Neural progenitor cell (in vitro differentiated cells): ENCODE data around the gene METTL6. TPM values are rescaled to one million over a fixed set of nuclear protein-coding genes. Genes with fewer than 3 reads are reported as not detected.
A peak's percentile ranks its signal among the peaks of the same experiment; 100 is the strongest.
"Not testable (repeated sequence)": the region's sequence is repeated elsewhere in the genome, so short reads cannot be mapped to it uniquely, and the experiment has no call there.

Experiments used
- DNase-seq: peaks from one replicate; pipeline ENCODE4 v3.0.0-alpha.2; 2016; ENCODE audit warnings: low spot score
- H2AFZ ChIP-seq: fragments of 200-600 bp; sonication (generic); replicated peaks from 2 replicates; pipeline ENCODE4 v1.6.1; 2016; ENCODE audit warnings: antibody characterized with exemption
- H3F3A ChIP-seq: fragments of 200-600 bp; sonication (generic); 2 replicates; pipeline ENCODE4 v1.6.1; 2016; ENCODE audit warnings: antibody characterized with exemption, low read depth
- H3K27ac ChIP-seq: fragments of 200-600 bp; sonication (generic); 2 replicates; pipeline ENCODE4 v1.5.1; 2016; ENCODE audit warnings: mild to moderate bottlenecking
- H3K27me3 ChIP-seq: fragments of 200-600 bp; sonication (generic); 2 replicates; pipeline ENCODE4 v1.6.1; 2016; ENCODE audit warnings: mild to moderate bottlenecking, moderate library complexity
- H3K36me3 ChIP-seq: fragments of 200-600 bp; sonication (generic); 2 replicates; pipeline ENCODE4 v1.5.1; 2016
- H3K4me1 ChIP-seq: fragments of 200-600 bp; sonication (generic); 2 replicates; pipeline ENCODE4 v1.6.1; 2016; ENCODE audit warnings: mixed run types
- H3K4me2 ChIP-seq: fragments of 200-600 bp; sonication (generic); 2 replicates; pipeline ENCODE4 v1.6.1; 2016
- H3K4me3 ChIP-seq: fragments of 200-600 bp; sonication (generic); 2 replicates; pipeline ENCODE4 v1.5.1; 2016
- H3K79me2 ChIP-seq: fragments of 200-600 bp; sonication (generic); 2 replicates; pipeline ENCODE4 v1.6.1; 2016; ENCODE audit warnings: low read depth
- H3K9ac ChIP-seq: fragments of 200-600 bp; sonication (generic); 2 replicates; pipeline ENCODE4 v1.6.1; 2016
- H3K9me3 ChIP-seq: fragments of 200-600 bp; sonication (generic); 2 replicates; pipeline ENCODE4 v1.5.1; 2016; ENCODE audit warnings: low read depth
- H4K20me1 ChIP-seq: fragments of 200-600 bp; sonication (generic); 2 replicates; pipeline ENCODE4 v1.6.1; 2016; ENCODE audit warnings: low read depth
- H3K27ac Mint-ChIP-seq: 3 replicates; pipeline ENCODE4 v1.8.0; 2021; ENCODE audit warnings: mixed read lengths
- H3K27me3 Mint-ChIP-seq: 2 replicates; pipeline ENCODE4 v1.8.0; 2022; ENCODE audit warnings: low read depth, mild to moderate bottlenecking, inconsistent platforms, moderate library complexity, mixed read lengths; ENCODE audit not compliant: insufficient read depth
- H3K36me3 Mint-ChIP-seq: 3 replicates; pipeline ENCODE4 v1.8.0; 2021; ENCODE audit warnings: mixed read lengths
- H3K4me1 Mint-ChIP-seq: 3 replicates; pipeline ENCODE4 v1.8.0; 2021; ENCODE audit warnings: mixed read lengths
- H3K4me3 Mint-ChIP-seq: 3 replicates; pipeline ENCODE4 v1.8.0; 2021; ENCODE audit warnings: mild to moderate bottlenecking, moderate library complexity, mixed read lengths
- H3K9me3 Mint-ChIP-seq: 3 replicates; pipeline ENCODE4 v1.8.0; 2020; ENCODE audit warnings: mixed read lengths
- EZH2 ChIP-seq: fragments of 200-600 bp; sonication (generic); IDR thresholded peaks from 2 replicates; pipeline ENCODE4 v1.6.1; 2017; ENCODE audit warnings: antibody characterized with exemption, mild to moderate bottlenecking, moderate library complexity
- EZH2phosphoT487 ChIP-seq: fragments of 200-600 bp; sonication (generic); IDR thresholded peaks from 2 replicates; pipeline ENCODE4 v1.6.1; 2017; ENCODE audit warnings: antibody characterized with exemption
- total RNA-seq: library from RNA; depleted of rRNA; stranded (reverse); fragments of >200 nt; gene quantifications from 2 replicates; pipeline ENCODE4 v1.2.3, GENCODE V29; 2015; ENCODE audit warnings: low replicate concordance
- TF ChIP-seq, protein P1 (sequence below): fragments of 200-600 bp; sonication (generic); IDR thresholded peaks from 2 replicates; pipeline ENCODE4 v1.5.1; 2017; ENCODE audit warnings: antibody characterized with exemption, mild to moderate bottlenecking

The METTL6 gene
- total RNA-seq, 1 donor from 2014 or later = 34.9 TPM

DNA sequence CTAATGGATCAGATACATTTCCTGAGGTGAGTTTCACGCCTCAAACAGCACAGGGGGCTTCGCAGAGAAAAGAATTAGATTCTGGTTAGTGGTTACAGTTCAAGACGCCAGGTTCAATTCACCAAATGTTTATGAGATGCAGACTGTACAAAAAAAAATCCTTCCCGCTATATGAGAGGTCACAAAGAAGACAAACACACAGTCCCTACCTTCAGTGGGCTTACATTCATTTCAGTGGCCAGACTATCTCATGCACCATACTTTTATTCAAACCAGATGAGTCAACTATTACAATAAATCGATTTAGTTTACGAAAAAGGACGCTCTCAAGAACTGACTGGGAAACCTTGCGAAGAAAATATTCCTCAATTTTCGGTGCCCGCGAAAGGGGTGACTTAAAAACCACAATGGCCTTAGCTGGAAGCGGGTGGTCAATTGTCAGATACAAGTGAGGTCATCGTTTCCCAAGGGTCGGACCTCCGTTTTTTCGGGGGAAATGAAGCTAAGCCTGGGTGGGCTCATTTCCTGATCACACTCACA, 695 bp downstream of the METTL6 start:
- H3K9me3 ChIP-seq = no peaks in the 10 kb centered on the region
- H3K4me3 ChIP-seq = peak overlapping the region; percentile 99
- Mint-ChIP-seq H3K27me3 (no peaks in the 10 kb centered on the region), H3K4me1 (peaks cover 34% of the 10 kb centered on the region), H3K36me3 (peaks cover 11% of the 10 kb centered on the region), H3K9me3 (no peaks in the 10 kb centered on the region), H3K27ac (peak overlapping the region; percentile 95), H3K4me3 (peak overlapping the region; percentile 97)
- DNase-seq = no peak
- peaks cover 67% of the 10 kb centered on the region for H3K79me2 ChIP-seq
- H3F3A ChIP-seq = no peaks in the 10 kb centered on the region
- TF ChIP-seq, protein P1, sequence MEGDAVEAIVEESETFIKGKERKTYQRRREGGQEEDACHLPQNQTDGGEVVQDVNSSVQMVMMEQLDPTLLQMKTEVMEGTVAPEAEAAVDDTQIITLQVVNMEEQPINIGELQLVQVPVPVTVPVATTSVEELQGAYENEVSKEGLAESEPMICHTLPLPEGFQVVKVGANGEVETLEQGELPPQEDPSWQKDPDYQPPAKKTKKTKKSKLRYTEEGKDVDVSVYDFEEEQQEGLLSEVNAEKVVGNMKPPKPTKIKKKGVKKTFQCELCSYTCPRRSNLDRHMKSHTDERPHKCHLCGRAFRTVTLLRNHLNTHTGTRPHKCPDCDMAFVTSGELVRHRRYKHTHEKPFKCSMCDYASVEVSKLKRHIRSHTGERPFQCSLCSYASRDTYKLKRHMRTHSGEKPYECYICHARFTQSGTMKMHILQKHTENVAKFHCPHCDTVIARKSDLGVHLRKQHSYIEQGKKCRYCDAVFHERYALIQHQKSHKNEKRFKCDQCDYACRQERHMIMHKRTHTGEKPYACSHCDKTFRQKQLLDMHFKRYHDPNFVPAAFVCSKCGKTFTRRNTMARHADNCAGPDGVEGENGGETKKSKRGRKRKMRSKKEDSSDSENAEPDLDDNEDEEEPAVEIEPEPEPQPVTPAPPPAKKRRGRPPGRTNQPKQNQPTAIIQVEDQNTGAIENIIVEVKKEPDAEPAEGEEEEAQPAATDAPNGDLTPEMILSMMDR = no peak
- TF ChIP-seq EZH2 = no peak
- no peak for TF ChIP-seq EZH2phosphoT487
- peaks cover 17% of the 10 kb centered on the region for H3K4me1 ChIP-seq
- H3K9ac ChIP-seq = peak overlapping the region; percentile 92
- H3K36me3 ChIP-seq = peaks cover 4% of the 10 kb centered on the region
- H2AFZ ChIP-seq = peak overlapping the region; percentile 95
- peak overlapping the region; percentile 81 for H3K4me2 ChIP-seq
- H3K27me3 ChIP-seq = no peaks in the 10 kb centered on the region
- peaks cover 13% of the 10 kb centered on the region for H4K20me1 ChIP-seq
- H3K27ac ChIP-seq = no peak overlapping the region

DNA sequence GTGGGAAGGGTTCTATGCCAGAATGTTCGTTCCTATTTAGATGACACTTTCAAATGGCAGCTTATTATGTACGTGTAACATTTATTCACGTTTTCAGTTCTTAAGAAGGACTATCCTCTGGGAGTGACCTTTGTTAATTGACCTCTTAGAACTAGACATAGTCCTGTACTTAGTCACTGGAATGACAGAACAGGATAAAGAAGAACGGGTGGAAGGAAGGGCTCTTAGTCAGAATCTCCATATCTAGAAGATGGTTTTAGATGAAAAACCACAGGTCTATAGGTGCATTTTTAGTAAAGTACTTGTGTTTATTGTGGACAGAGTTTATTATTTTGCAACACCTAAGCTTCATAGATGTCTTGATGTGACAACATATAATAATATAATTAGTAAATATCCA, 6.5 kb downstream of the METTL6 start:
- Histone ChIP-seq H3K9me3 (no peaks in the 10 kb centered on the region), H3K27ac (no peak overlapping the region), H3K9ac (no peak overlapping the region), H3F3A (no peaks in the 10 kb centered on the region), H3K4me3 (no peak overlapping the region), H3K36me3 (peaks cover 14% of the 10 kb centered on the region), H4K20me1 (peaks cover 18% of the 10 kb centered on the region), H3K4me1 (peaks cover 4% of the 10 kb centered on the region), H3K4me2 (no peak overlapping the region), H2AFZ (no peak overlapping the region), H3K27me3 (no peaks in the 10 kb centered on the region), H3K79me2 (peaks cover 11% of the 10 kb centered on the region)
- DNase-seq = no peak
- H3K27ac Mint-ChIP-seq = no peak overlapping the region
- H3K4me1 Mint-ChIP-seq = peaks cover 8% of the 10 kb centered on the region
- no peaks in the 10 kb centered on the region for H3K27me3 Mint-ChIP-seq
- no peak overlapping the region for H3K4me3 Mint-ChIP-seq
- TF ChIP-seq, protein P1 = no peak
- TF ChIP-seq EZH2 (no peak), EZH2phosphoT487 (no peak)
- peaks cover 16% of the 10 kb centered on the region for H3K36me3 Mint-ChIP-seq
- H3K9me3 Mint-ChIP-seq = no peaks in the 10 kb centered on the region

DNA sequence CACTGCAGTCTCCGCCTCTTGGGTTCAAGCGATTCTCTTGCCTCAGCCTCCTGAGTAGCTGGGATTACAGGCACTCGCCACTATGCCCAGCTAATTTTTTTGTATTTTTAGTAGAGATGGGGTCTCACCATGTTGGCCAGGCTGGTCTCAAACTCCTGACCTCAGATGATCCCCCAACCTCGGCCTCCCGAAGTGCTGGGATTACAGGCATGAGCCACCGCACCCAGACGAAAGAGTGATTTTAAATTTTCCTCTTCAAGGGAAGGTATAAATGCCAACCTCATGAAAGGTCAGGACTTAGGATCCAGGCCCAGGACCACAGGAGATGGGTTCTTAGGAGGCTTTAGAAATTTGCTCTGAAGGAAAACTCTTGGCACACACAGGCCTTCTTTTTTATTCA, 16.4 kb downstream of the METTL6 start:
- peaks cover 31% of the 10 kb centered on the region for H3K36me3 Mint-ChIP-seq

DNA sequence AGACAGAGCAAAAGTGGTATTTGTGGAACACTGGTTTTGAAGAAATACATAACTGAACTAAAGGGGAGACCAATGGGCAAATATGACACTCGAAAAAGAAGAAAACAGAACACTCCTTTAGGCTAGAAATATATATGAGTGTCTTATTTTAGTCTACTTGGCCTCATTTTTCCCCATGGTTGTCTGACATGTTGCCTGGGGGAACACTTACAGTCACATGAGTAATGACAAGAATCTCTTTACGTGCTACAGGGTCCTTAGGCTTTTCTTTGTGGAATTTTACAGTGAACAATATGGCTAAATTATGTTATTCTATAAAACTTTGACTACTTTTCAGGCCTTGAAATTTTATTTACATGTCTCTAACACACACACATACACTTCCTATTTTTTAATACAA, 17.6 kb downstream of the METTL6 start:
- TF ChIP-seq, protein P1 = no peak
- TF ChIP-seq EZH2phosphoT487 = no peak
- no peak for TF ChIP-seq EZH2
- Histone ChIP-seq H3K79me2 (no peaks in the 10 kb centered on the region), H3K9ac (no peak overlapping the region), H3K4me1 (no peaks in the 10 kb centered on the region), H3K36me3 (peaks cover 15% of the 10 kb centered on the region), H3K4me2 (no peak overlapping the region), H2AFZ (no peak overlapping the region), H3K9me3 (no peaks in the 10 kb centered on the region), H3K4me3 (no peak overlapping the region), H4K20me1 (no peaks in the 10 kb centered on the region), H3K27ac (no peak overlapping the region), H3K27me3 (no peaks in the 10 kb centered on the region), H3F3A (no peaks in the 10 kb centered on the region)
- no peaks in the 10 kb centered on the region for H3K9me3 Mint-ChIP-seq
- no peak overlapping the region for H3K27ac Mint-ChIP-seq
- no peaks in the 10 kb centered on the region for H3K4me1 Mint-ChIP-seq
- no peaks in the 10 kb centered on the region for H3K27me3 Mint-ChIP-seq
- peaks cover 19% of the 10 kb centered on the region for H3K36me3 Mint-ChIP-seq
- H3K4me3 Mint-ChIP-seq = no peak overlapping the region
- no peak for DNase-seq

More for the DNA sequence above, 16.4 kb downstream of the METTL6 start:
- DNase-seq, H2AFZ ChIP-seq, H3K9me3 Mint-ChIP-seq, H4K20me1 ChIP-seq, H3K27ac ChIP-seq, H3K9me3 ChIP-seq, H3K79me2 ChIP-seq, H3K4me3 Mint-ChIP-seq, H3K27me3 ChIP-seq, H3F3A ChIP-seq, H3K4me2 ChIP-seq, H3K4me1 ChIP-seq, H3K4me1 Mint-ChIP-seq, H3K4me3 ChIP-seq, H3K9ac ChIP-seq, H3K27me3 Mint-ChIP-seq, H3K27ac Mint-ChIP-seq: not testable (repeated sequence)
- peaks cover 19% of the 10 kb centered on the region for H3K36me3 ChIP-seq
